Chondrocyte (in vitro differentiated cells): Measurements from ENCODE around the gene PSMG2. TPM values are rescaled to one million over a fixed set of nuclear protein-coding genes. Genes with fewer than 3 reads are reported as not detected.

Experiments used
- DNase-seq: peaks from one replicate; pipeline ENCODE4 v3.0.0; 2021; ENCODE audit warnings: mixed read lengths, low spot score
- H3K27ac Mint-ChIP-seq: one replicate; pipeline ENCODE4 v1.8.0; 2021; ENCODE audit warnings: mild to moderate bottlenecking, moderate library complexity, mixed read lengths; ENCODE audit not compliant: unreplicated experiment
- H3K27me3 Mint-ChIP-seq: 2 replicates; pipeline ENCODE4 v1.8.0; 2021; ENCODE audit warnings: low read depth, mixed read lengths
- H3K36me3 Mint-ChIP-seq: 2 replicates; pipeline ENCODE4 v1.8.0; 2021; ENCODE audit warnings: low read depth, mixed read lengths
- H3K4me1 Mint-ChIP-seq: 2 replicates; pipeline ENCODE4 v1.8.0; 2021; ENCODE audit warnings: low read depth, mild to moderate bottlenecking, mixed read lengths
- H3K4me3 Mint-ChIP-seq: one replicate; pipeline ENCODE4 v1.8.0; 2021; ENCODE audit warnings: mild to moderate bottlenecking, moderate library complexity, mixed read lengths; ENCODE audit not compliant: unreplicated experiment
- H3K9me3 Mint-ChIP-seq: 2 replicates; pipeline ENCODE4 v1.8.0; 2021; ENCODE audit warnings: low read depth, mixed read lengths
- total RNA-seq: library from RNA; stranded (reverse); gene quantifications from 3 replicates; pipeline ENCODE4 v1.2.1, GENCODE V29; 2021
- TF ChIP-seq, protein P1 (sequence below): fragments of 200-600 bp; sonication (generic); IDR thresholded peaks from 2 replicates; pipeline ENCODE4 v1.5.0; 2021; ENCODE audit warnings: antibody characterized with exemption, mild to moderate bottlenecking, moderate library complexity

Gene PSMG2
- total RNA-seq, 1 donor from 2014 or later: 44.4 TPM

DNA sequence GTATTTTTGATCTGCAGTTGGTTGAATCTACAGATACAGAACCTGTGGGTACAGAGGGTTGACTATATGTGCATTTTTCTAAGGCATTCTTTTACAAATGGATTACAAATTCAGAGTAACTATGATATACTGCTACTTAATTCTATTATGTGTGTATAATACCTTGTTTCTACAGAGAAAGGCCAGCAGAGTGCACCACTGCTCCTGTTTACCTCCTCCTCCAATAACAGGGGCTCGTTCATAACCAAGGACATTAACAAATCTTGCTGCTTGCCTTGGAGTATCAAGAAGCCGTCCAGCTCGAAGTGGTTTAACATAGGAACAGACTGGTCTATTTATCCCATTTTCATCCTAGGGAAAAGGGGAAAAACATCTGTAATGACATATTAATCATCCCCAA is 16.7 kb upstream of the PSMG2 start:
- no peaks in the 10 kb centered on the region for H3K36me3 Mint-ChIP-seq
- no peak overlapping the region for H3K27ac Mint-ChIP-seq
- no peaks in the 10 kb centered on the region for H3K4me1 Mint-ChIP-seq
- H3K9me3 Mint-ChIP-seq: no peaks in the 10 kb centered on the region
- no peak for DNase-seq
- no peaks in the 10 kb centered on the region for H3K27me3 Mint-ChIP-seq
- H3K4me3 Mint-ChIP-seq: no peak overlapping the region
- TF ChIP-seq, protein P1, sequence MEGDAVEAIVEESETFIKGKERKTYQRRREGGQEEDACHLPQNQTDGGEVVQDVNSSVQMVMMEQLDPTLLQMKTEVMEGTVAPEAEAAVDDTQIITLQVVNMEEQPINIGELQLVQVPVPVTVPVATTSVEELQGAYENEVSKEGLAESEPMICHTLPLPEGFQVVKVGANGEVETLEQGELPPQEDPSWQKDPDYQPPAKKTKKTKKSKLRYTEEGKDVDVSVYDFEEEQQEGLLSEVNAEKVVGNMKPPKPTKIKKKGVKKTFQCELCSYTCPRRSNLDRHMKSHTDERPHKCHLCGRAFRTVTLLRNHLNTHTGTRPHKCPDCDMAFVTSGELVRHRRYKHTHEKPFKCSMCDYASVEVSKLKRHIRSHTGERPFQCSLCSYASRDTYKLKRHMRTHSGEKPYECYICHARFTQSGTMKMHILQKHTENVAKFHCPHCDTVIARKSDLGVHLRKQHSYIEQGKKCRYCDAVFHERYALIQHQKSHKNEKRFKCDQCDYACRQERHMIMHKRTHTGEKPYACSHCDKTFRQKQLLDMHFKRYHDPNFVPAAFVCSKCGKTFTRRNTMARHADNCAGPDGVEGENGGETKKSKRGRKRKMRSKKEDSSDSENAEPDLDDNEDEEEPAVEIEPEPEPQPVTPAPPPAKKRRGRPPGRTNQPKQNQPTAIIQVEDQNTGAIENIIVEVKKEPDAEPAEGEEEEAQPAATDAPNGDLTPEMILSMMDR: peak; percentile 48

DNA sequence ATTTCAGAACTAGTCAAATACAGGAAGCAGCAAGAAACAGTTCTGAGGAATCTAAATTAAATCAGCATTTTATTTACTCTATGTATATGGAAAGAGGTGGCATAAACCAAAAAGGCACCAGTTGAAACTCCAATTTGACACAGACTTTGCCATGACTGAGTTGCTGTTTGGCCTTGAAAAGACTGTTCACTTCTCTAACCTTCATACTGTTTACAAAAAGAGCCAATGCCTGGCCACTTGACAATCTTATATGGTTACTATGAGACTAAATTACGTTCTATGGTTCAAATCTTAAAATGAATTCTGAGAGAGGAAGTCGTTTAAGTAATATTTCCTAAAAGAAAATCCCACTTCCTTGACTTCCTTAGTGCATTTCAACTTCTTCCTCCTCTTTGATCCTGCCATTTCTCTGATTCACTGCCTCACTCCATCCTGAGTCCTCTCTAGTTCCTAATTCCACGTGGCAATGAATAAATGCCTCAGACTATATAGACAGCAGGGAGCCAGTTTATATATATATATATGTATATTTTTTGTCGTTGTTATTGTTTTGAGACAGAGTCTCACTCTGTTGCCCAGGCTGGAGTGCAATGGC is 13.5 kb upstream of the PSMG2 start:
- TF ChIP-seq, protein P1: no peak
- H3K27ac Mint-ChIP-seq: no peak overlapping the region
- H3K36me3 Mint-ChIP-seq: peaks cover 6% of the 10 kb centered on the region
- no peaks in the 10 kb centered on the region for H3K4me1 Mint-ChIP-seq
- no peak for DNase-seq
- no peak overlapping the region for H3K4me3 Mint-ChIP-seq
- H3K9me3 Mint-ChIP-seq: no peaks in the 10 kb centered on the region
- H3K27me3 Mint-ChIP-seq: no peaks in the 10 kb centered on the region

DNA sequence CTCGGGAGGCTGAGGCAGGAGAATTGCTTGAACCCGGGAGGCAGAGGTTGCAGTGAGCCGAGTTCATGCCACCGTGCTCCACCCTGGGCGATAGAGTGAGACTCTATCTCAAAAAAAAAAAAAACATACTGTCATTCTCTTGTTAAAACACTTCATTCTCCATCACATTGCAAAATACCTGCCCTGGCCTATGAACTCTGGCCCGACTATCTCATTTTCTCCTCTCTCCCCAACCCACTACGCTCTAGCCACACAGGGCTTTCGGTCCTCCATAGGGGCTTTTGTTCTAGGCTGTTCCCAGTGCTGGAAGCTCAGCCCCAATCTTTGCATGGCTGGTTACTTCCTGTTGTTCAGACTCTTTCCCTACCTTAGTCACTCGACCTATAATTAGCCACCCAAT is 10.6 kb upstream of the PSMG2 start:
- DNase-seq: no peak
- Mint-ChIP-seq H3K9me3 (no peaks in the 10 kb centered on the region), H3K27ac (no peak overlapping the region), H3K4me3 (no peak overlapping the region), H3K36me3 (peaks cover 6% of the 10 kb centered on the region), H3K27me3 (no peaks in the 10 kb centered on the region), H3K4me1 (no peaks in the 10 kb centered on the region)
- TF ChIP-seq, protein P1: no peak

DNA sequence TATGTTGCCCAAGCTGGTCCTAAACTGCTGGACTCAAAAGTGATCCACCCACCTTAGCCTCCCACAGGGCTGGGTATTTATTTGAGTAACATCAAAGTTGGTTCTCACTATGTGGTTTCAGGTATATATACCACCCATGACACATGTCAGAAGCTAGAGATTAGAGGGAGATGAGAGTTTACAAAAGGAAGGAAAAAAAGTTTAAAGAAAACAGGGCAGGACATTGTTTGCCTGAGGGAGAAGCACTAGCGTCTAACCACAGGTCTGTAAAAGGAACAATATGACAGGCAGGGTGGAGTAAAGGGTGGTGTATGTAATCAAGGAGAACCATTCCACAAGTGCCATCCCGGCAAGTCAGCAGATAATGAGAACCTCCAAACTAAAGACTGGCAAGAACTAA is 8.8 kb upstream of the PSMG2 start:
- no peaks in the 10 kb centered on the region for H3K27me3 Mint-ChIP-seq
- no peaks in the 10 kb centered on the region for H3K4me1 Mint-ChIP-seq
- no peak overlapping the region for H3K27ac Mint-ChIP-seq
- H3K36me3 Mint-ChIP-seq: peaks cover 8% of the 10 kb centered on the region
- TF ChIP-seq, protein P1: no peak
- H3K9me3 Mint-ChIP-seq: no peaks in the 10 kb centered on the region
- DNase-seq: no peak
- H3K4me3 Mint-ChIP-seq: no peak overlapping the region

DNA sequence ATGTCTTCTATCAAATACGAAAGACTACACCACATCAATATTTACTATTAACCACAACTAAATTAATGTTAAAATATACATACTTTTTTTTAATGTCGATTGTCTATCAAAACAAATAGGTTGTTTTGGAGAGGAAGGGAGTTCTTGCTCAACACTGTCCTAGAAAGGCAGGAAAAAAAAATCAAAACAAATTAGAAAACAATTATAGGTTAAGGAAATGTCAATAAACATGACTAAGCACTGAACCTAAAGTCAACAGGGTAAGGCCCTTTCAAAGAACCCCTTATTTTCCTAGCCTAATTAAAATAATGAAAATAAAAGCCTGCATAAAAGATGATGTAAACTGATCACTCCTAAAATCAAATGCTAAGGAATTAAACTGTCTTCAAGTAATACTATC is 3.1 kb upstream of the PSMG2 start:
- Mint-ChIP-seq H3K4me1 (peaks cover 32% of the 10 kb centered on the region), H3K9me3 (no peaks in the 10 kb centered on the region), H3K36me3 (peaks cover 2% of the 10 kb centered on the region), H3K27ac (no peak overlapping the region), H3K27me3 (no peaks in the 10 kb centered on the region), H3K4me3 (no peak overlapping the region)
- TF ChIP-seq, protein P1: no peak
- DNase-seq: no peak
